Spleen (tissue), 7 donors: ENCODE measurements around the gene PCED1B.

Experiments
- POLR2A ChIP-seq, 3 donors: fragments of 450-650 bp; IDR thresholded peaks; one replicate each; pipeline ENCODE4 v1.5.1; 2017; ENCODE audit warnings: antibody characterized with exemption in 3 of 3, mild to moderate bottlenecking in 1 of 3
- POLR2AphosphoS5 ChIP-seq, 3 donors: sonication (generic); formaldehyde crosslinking; IDR thresholded peaks; one replicate each; pipeline ENCODE4 v1.5.1; 2017; ENCODE audit warnings: antibody characterized with exemption in 3 of 3
- TF ChIP-seq, protein P1 (sequence below), 11 experiments: fragments of 200-600 bp in 7 of 11; fragments of 450-650 bp in 4 of 11; sonication (generic) in 4 of 11; IDR thresholded peaks in 8 of 11; conservative IDR thresholded peaks in 3 of 11; 1 replicate in 7 of 11; 2 replicates in 4 of 11; pipeline versions ENCODE4 v1.4.0 to v1.8.0; 2016 to 2021; ENCODE audit warnings: antibody characterized with exemption in 11 of 11, inconsistent platforms in 4 of 11, mild to moderate bottlenecking in 1 of 11
- donor health status: DM: no; HTN: no; CAD: no; lungs with moderate emphysema.
- donor health status: DM: no; HTN: no; CAD: no.
- donor health status: DM: no; HTN: no; CAD: no.

DNA sequence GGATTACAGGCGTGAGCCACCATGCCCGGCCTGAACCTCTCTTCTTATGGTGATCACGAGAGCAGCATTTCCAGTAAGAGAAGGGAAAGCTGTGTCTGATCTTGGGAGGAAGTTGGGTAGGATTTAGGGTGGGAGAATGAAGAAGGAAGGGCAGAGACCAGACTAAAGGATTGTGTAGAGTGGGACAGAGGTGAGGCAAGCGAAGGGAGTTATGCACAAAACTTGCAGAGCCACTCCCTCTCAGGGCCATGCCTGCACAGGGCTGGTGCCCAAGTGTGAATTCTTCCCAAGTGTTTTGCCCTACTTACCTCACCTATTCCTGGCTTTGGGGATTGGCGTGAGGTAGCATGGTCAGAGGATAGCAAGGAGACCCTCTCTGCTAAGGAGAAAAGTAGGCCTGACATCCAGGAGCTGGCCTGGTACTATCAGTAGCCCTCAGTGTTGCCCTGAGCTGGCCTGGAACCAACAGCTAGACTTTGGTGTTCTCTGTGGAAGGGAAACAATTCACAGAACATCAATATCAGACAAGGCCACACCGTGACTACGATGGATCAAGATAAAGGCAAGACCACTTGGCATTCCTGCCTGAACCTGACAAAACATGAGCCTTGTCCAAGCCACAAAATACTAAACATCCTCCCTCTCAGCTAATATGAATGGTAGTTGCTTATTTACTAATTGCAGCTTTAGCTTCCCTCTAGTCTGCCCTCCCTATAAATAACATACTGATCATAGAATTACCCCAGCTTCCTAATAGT lies 201.3 kb downstream of the PCED1B start:
- TF ChIP-seq, protein P1, sequence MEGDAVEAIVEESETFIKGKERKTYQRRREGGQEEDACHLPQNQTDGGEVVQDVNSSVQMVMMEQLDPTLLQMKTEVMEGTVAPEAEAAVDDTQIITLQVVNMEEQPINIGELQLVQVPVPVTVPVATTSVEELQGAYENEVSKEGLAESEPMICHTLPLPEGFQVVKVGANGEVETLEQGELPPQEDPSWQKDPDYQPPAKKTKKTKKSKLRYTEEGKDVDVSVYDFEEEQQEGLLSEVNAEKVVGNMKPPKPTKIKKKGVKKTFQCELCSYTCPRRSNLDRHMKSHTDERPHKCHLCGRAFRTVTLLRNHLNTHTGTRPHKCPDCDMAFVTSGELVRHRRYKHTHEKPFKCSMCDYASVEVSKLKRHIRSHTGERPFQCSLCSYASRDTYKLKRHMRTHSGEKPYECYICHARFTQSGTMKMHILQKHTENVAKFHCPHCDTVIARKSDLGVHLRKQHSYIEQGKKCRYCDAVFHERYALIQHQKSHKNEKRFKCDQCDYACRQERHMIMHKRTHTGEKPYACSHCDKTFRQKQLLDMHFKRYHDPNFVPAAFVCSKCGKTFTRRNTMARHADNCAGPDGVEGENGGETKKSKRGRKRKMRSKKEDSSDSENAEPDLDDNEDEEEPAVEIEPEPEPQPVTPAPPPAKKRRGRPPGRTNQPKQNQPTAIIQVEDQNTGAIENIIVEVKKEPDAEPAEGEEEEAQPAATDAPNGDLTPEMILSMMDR (IDR thresholded peaks at IDR 0.05 in 8 of 11, conservative IDR thresholded peaks at IDR 0.05 in 3 of 11), result no peak
- TF ChIP-seq POLR2AphosphoS5 (IDR thresholded peaks at IDR 0.05) (no peak), POLR2A (IDR thresholded peaks at IDR 0.05) (no peak)
